Measurements from ENCODE around the gene ANKS1A.

The ANKS1A gene

GRCh38 chr6:35139470-35139869 is 250.4 kb downstream of the ANKS1A start:
- H3K36me3 Mint-ChIP-seq (ENCODE audit: low read depth): no peaks in the 10 kb centered on the region
- H3K4me1 Mint-ChIP-seq: peaks cover 21% of the 10 kb centered on the region
- no peak for TF ChIP-seq CTCF (IDR thresholded peaks at IDR 0.05; ENCODE audit: unreplicated experiment in 3 of 3)
- no peaks in the 10 kb centered on the region for H3K9me3 Mint-ChIP-seq
- no peak overlapping the region for H3K4me3 Mint-ChIP-seq
- H3K27me3 Mint-ChIP-seq (ENCODE audit: low read depth): no peaks in the 10 kb centered on the region
- no peak overlapping the region for H3K27ac Mint-ChIP-seq

- no peak overlapping the region for H3K4me3 Mint-ChIP-seq
Observed at GRCh38 chr6:35139924-35140638, 251.0 kb downstream of the ANKS1A start.

GRCh38 chr6:35140639-35141006 is 251.6 kb downstream of the ANKS1A start:
- no peak for TF ChIP-seq CTCF (IDR thresholded peaks at IDR 0.05; ENCODE audit: unreplicated experiment in 3 of 3)
- Mint-ChIP-seq H3K36me3 (ENCODE audit: low read depth) (no peaks in the 10 kb centered on the region), H3K27me3 (ENCODE audit: low read depth) (no peaks in the 10 kb centered on the region), H3K27ac (peak overlapping the region in 2 of 3 experiments; percentile 75 to 79), H3K4me3 (no peak overlapping the region), H3K9me3 (no peaks in the 10 kb centered on the region), H3K4me1 (peaks cover 31% of the 10 kb centered on the region)

More at GRCh38 chr6:35139924-35140638, 251.0 kb downstream of the ANKS1A start:
- H3K4me1 Mint-ChIP-seq: peaks cover 25% of the 10 kb centered on the region
- H3K27ac Mint-ChIP-seq: peak overlapping the region; percentile 68 to 79 (median 75)
- H3K27me3 Mint-ChIP-seq (ENCODE audit: low read depth): no peaks in the 10 kb centered on the region
- H3K9me3 Mint-ChIP-seq: no peaks in the 10 kb centered on the region
- TF ChIP-seq CTCF (IDR thresholded peaks at IDR 0.05; ENCODE audit: unreplicated experiment in 3 of 3): peak; percentile 85 to 92 (median 88)
- no peaks in the 10 kb centered on the region for H3K36me3 Mint-ChIP-seq (ENCODE audit: low read depth)
